Measurements from ENCODE around the gene FBXL12.
"Not testable (repeated sequence)": the region's sequence is repeated elsewhere in the genome, so short reads cannot be mapped to it uniquely, and the experiment has no call there.

FBXL12 gene

GRCh38 chr19:9792206-9793070, 26.4 kb downstream of the FBXL12 start:
- Mint-ChIP-seq H3K27me3 (ENCODE audit: low read depth) (no peaks in the 10 kb centered on the region), H3K9me3 (no peaks in the 10 kb centered on the region), H3K4me3 (peak overlapping the region; percentile 90), H3K4me1 (ENCODE audit: low read depth) (peaks cover 23% of the 10 kb centered on the region), H3K27ac (peak overlapping the region; percentile 98), H3K36me3 (ENCODE audit: low read depth) (peaks cover 1% of the 10 kb centered on the region)
- DNase-seq (ENCODE audit: low spot score) = peak; percentile 77

GRCh38 chr19:9791552-9792205, 27.2 kb downstream of the FBXL12 start:
- Mint-ChIP-seq H3K9me3 (no peaks in the 10 kb centered on the region), H3K36me3 (ENCODE audit: low read depth) (peaks cover 1% of the 10 kb centered on the region), H3K27ac (peak overlapping the region; percentile 98), H3K4me3 (peak overlapping the region; percentile 90), H3K27me3 (ENCODE audit: low read depth) (no peaks in the 10 kb centered on the region), H3K4me1 (ENCODE audit: low read depth) (peaks cover 21% of the 10 kb centered on the region)
- DNase-seq (ENCODE audit: low spot score) = peak; percentile 85

GRCh38 chr19:9791073-9791367, 27.9 kb downstream of the FBXL12 start:
- peaks cover 17% of the 10 kb centered on the region for H3K4me1 Mint-ChIP-seq (ENCODE audit: low read depth)
- not testable (repeated sequence) for H3K9me3 Mint-ChIP-seq; DNase-seq (ENCODE audit: low spot score); H3K36me3 Mint-ChIP-seq (ENCODE audit: low read depth); H3K27me3 Mint-ChIP-seq (ENCODE audit: low read depth)
- peak overlapping the region; percentile 98 for H3K27ac Mint-ChIP-seq
- H3K4me3 Mint-ChIP-seq = peak overlapping the region; percentile 90

- not testable (repeated sequence) for H3K36me3 Mint-ChIP-seq (ENCODE audit: low read depth); DNase-seq (ENCODE audit: low spot score); H3K4me3 Mint-ChIP-seq; H3K9me3 Mint-ChIP-seq; H3K27me3 Mint-ChIP-seq (ENCODE audit: low read depth)
- H3K27ac Mint-ChIP-seq = peak overlapping the region; percentile 65
- peaks cover 25% of the 10 kb centered on the region for H3K4me1 Mint-ChIP-seq (ENCODE audit: low read depth)
Observed at GRCh38 chr19:9789579-9789978, 29.3 kb downstream of the FBXL12 start.

- Mint-ChIP-seq H3K4me3 (no peak overlapping the region), H3K9me3 (no peaks in the 10 kb centered on the region), H3K27ac (no peak overlapping the region), H3K4me1 (ENCODE audit: low read depth) (peaks cover 29% of the 10 kb centered on the region), H3K27me3 (ENCODE audit: low read depth) (no peaks in the 10 kb centered on the region), H3K36me3 (ENCODE audit: low read depth) (no peaks in the 10 kb centered on the region)
- DNase-seq (ENCODE audit: low spot score) = no peak
Observed at GRCh38 chr19:9789066-9789465, 29.8 kb downstream of the FBXL12 start.

GRCh38 chr19:9788604-9789003, 30.3 kb downstream of the FBXL12 start:
- peaks cover 31% of the 10 kb centered on the region for H3K4me1 Mint-ChIP-seq (ENCODE audit: low read depth)
- H3K27ac Mint-ChIP-seq; H3K36me3 Mint-ChIP-seq (ENCODE audit: low read depth); H3K4me3 Mint-ChIP-seq; H3K9me3 Mint-ChIP-seq; H3K27me3 Mint-ChIP-seq (ENCODE audit: low read depth); DNase-seq (ENCODE audit: low spot score): not testable (repeated sequence)

- no peaks in the 10 kb centered on the region for H3K27me3 Mint-ChIP-seq (ENCODE audit: low read depth)
- peaks cover 25% of the 10 kb centered on the region for H3K4me1 Mint-ChIP-seq (ENCODE audit: low read depth)
- no peak for DNase-seq (ENCODE audit: low spot score)
- peak overlapping the region; percentile 75 for H3K27ac Mint-ChIP-seq
- H3K36me3 Mint-ChIP-seq (ENCODE audit: low read depth) = peaks cover 2% of the 10 kb centered on the region
- no peaks in the 10 kb centered on the region for H3K9me3 Mint-ChIP-seq
- H3K4me3 Mint-ChIP-seq = peak overlapping the region; percentile 70
Observed at GRCh38 chr19:9786819-9787218, 32.1 kb downstream of the FBXL12 start.

- DNase-seq (ENCODE audit: low spot score) = no peak
- Mint-ChIP-seq H3K4me1 (ENCODE audit: low read depth) (peaks cover 22% of the 10 kb centered on the region), H3K27me3 (ENCODE audit: low read depth) (no peaks in the 10 kb centered on the region)
Observed at GRCh38 chr19:9786342-9786741, 32.5 kb downstream of the FBXL12 start.

GRCh38 chr19:9785367-9786331, 33.2 kb downstream of the FBXL12 start:
- Mint-ChIP-seq H3K27ac (peak overlapping the region; percentile 98), H3K36me3 (ENCODE audit: low read depth) (peaks cover 2% of the 10 kb centered on the region), H3K4me3 (peak overlapping the region; percentile 95), H3K4me1 (ENCODE audit: low read depth) (peaks cover 20% of the 10 kb centered on the region), H3K9me3 (no peaks in the 10 kb centered on the region), H3K27me3 (ENCODE audit: low read depth) (no peaks in the 10 kb centered on the region)
- peak; percentile 88 for DNase-seq (ENCODE audit: low spot score)

More at GRCh38 chr19:9786342-9786741, 32.5 kb downstream of the FBXL12 start:
- no peaks in the 10 kb centered on the region for H3K9me3 Mint-ChIP-seq
- H3K36me3 Mint-ChIP-seq (ENCODE audit: low read depth) = peaks cover 2% of the 10 kb centered on the region
- H3K27ac Mint-ChIP-seq = peak overlapping the region; percentile 98
- peak overlapping the region; percentile 95 for H3K4me3 Mint-ChIP-seq

GRCh38 chr19:9784163-9784496, 34.7 kb downstream of the FBXL12 start:
- peak overlapping the region; percentile 70 for H3K27ac Mint-ChIP-seq
- not testable (repeated sequence) for H3K27me3 Mint-ChIP-seq (ENCODE audit: low read depth); H3K9me3 Mint-ChIP-seq

GRCh38 chr19:9782338-9782737, 36.5 kb downstream of the FBXL12 start:
- peaks cover 17% of the 10 kb centered on the region for H3K4me1 Mint-ChIP-seq (ENCODE audit: low read depth)
- no peak overlapping the region for H3K4me3 Mint-ChIP-seq
- no peaks in the 10 kb centered on the region for H3K27me3 Mint-ChIP-seq (ENCODE audit: low read depth)
- no peak overlapping the region for H3K27ac Mint-ChIP-seq
- H3K36me3 Mint-ChIP-seq (ENCODE audit: low read depth) = peaks cover 2% of the 10 kb centered on the region
- DNase-seq (ENCODE audit: low spot score) = no peak
- H3K9me3 Mint-ChIP-seq = peaks cover 11% of the 10 kb centered on the region

More at GRCh38 chr19:9784163-9784496, 34.7 kb downstream of the FBXL12 start:
- not testable (repeated sequence) for DNase-seq (ENCODE audit: low spot score); H3K36me3 Mint-ChIP-seq (ENCODE audit: low read depth)
- H3K4me3 Mint-ChIP-seq = peak overlapping the region; percentile 95
- H3K4me1 Mint-ChIP-seq (ENCODE audit: low read depth) = peaks cover 17% of the 10 kb centered on the region

- peak within 1 kb of the TSS; percentile 95 for H3K4me3 Mint-ChIP-seq
- H3K4me1 Mint-ChIP-seq (ENCODE audit: low read depth) = peaks cover 5% of the 10 kb centered on the region
- no peaks in the 10 kb centered on the region for H3K27me3 Mint-ChIP-seq (ENCODE audit: low read depth)
Observed at GRCh38 chr19:9768175-9769112, 50.4 kb downstream of the FBXL12 start, which contains the start of gene ZNF846. TSS of gene ZNF846 (minus strand) at chr19:9768738. CDS start at chr19:9764950, 3,788 bp downstream.

More at GRCh38 chr19:9768175-9769112, 50.4 kb downstream of the FBXL12 start, which contains the start of gene ZNF846:
- peak within 1 kb of the TSS; percentile 97 for H3K27ac Mint-ChIP-seq
- peak; percentile 94 for DNase-seq (ENCODE audit: low spot score)
- peaks cover 25% of the 10 kb centered on the region for H3K9me3 Mint-ChIP-seq
- peaks cover 20% of the 10 kb centered on the region for H3K36me3 Mint-ChIP-seq (ENCODE audit: low read depth)
